ENCODE measurements around the gene PTPN2.
"Not testable (repeated sequence)": the region's sequence is repeated elsewhere in the genome, so short reads cannot be mapped to it uniquely, and the experiment has no call there.

PTPN2 gene

GRCh38 chr18:12890964-12891363 lies 6.9 kb upstream of the PTPN2 start:
- Histone ChIP-seq H3K27ac (ENCODE audit: low read depth, low read length) (no peak overlapping the region), H3K27me3 (ENCODE audit: control insufficient read depth, insufficient read depth, low read length) (no peaks in the 10 kb centered on the region), H3K4me1 (ENCODE audit: control insufficient read depth, insufficient read depth, low read length) (no peaks in the 10 kb centered on the region), H3K9ac (ENCODE audit: low read length) (no peak overlapping the region), H3K9me3 (ENCODE audit: control insufficient read depth, insufficient read depth, low read depth, low read length) (peaks cover 10% of the 10 kb centered on the region; the same call in 1 of the 2 replicates), H3K4me3 (ENCODE audit: low read depth, low read length) (no peak overlapping the region), H3K36me3 (ENCODE audit: control insufficient read depth, insufficient read depth, low read length) (no peaks in the 10 kb centered on the region)

- peaks cover 10% of the 10 kb centered on the region; the same call in 1 of the 2 replicates for H3K9me3 ChIP-seq (ENCODE audit: control insufficient read depth, insufficient read depth, low read depth, low read length)
- H3K4me3 ChIP-seq (ENCODE audit: low read depth, low read length) = no peak overlapping the region
- H3K9ac ChIP-seq (ENCODE audit: low read length) = no peak overlapping the region
- H3K36me3 ChIP-seq (ENCODE audit: control insufficient read depth, insufficient read depth, low read length) = no peaks in the 10 kb centered on the region
- no peak overlapping the region for H3K27ac ChIP-seq (ENCODE audit: low read depth, low read length)
- no peaks in the 10 kb centered on the region for H3K27me3 ChIP-seq (ENCODE audit: control insufficient read depth, insufficient read depth, low read length)
- peaks cover 21% of the 10 kb centered on the region for H3K4me1 ChIP-seq (ENCODE audit: control insufficient read depth, insufficient read depth, low read length)
Observed at GRCh38 chr18:12886498-12887126, 2.6 kb upstream of the PTPN2 start.

GRCh38 chr18:12885500-12885899 lies 1.5 kb upstream of the PTPN2 start:
- Histone ChIP-seq H3K27me3 (ENCODE audit: control insufficient read depth, insufficient read depth, low read length) (no peaks in the 10 kb centered on the region), H3K36me3 (ENCODE audit: control insufficient read depth, insufficient read depth, low read length) (no peaks in the 10 kb centered on the region), H3K9me3 (ENCODE audit: control insufficient read depth, insufficient read depth, low read depth, low read length) (peaks cover 4% of the 10 kb centered on the region; the same call in 1 of the 2 replicates), H3K27ac (ENCODE audit: low read depth, low read length) (no peak overlapping the region), H3K9ac (ENCODE audit: low read length) (no peak overlapping the region), H3K4me1 (ENCODE audit: control insufficient read depth, insufficient read depth, low read length) (peaks cover 31% of the 10 kb centered on the region), H3K4me3 (ENCODE audit: low read depth, low read length) (peak overlapping the region; percentile 73; the same call in 1 of the 2 replicates)

- Histone ChIP-seq H3K27me3 (ENCODE audit: control insufficient read depth, insufficient read depth, low read length) (no peaks in the 10 kb centered on the region), H3K27ac (ENCODE audit: low read depth, low read length) (peak overlapping the region; percentile 12; the same call in 1 of the 2 replicates)
Observed at GRCh38 chr18:12884406-12885323, 628 bp upstream of the PTPN2 start.

GRCh38 chr18:12883372-12883683 lies 709 bp downstream of the PTPN2 start:
- Histone ChIP-seq H3K9ac (ENCODE audit: low read length) (peak overlapping the region; percentile 98), H3K9me3 (ENCODE audit: control insufficient read depth, insufficient read depth, low read depth, low read length) (0 out of 2 replicates have a peak, but pooled peaks cover 2% of the 10 kb centered on the region), H3K4me1 (ENCODE audit: control insufficient read depth, insufficient read depth, low read length) (peaks cover 45% of the 10 kb centered on the region), H3K27ac (ENCODE audit: low read depth, low read length) (peak overlapping the region; percentile 94), H3K36me3 (ENCODE audit: control insufficient read depth, insufficient read depth, low read length) (no peaks in the 10 kb centered on the region), H3K27me3 (ENCODE audit: control insufficient read depth, insufficient read depth, low read length) (no peaks in the 10 kb centered on the region), H3K4me3 (ENCODE audit: low read depth, low read length) (peak overlapping the region; percentile 93)

More at GRCh38 chr18:12884406-12885323, 628 bp upstream of the PTPN2 start:
- Histone ChIP-seq H3K9ac (ENCODE audit: low read length) (peak overlapping the region; percentile 56), H3K4me1 (ENCODE audit: control insufficient read depth, insufficient read depth, low read length) (peaks cover 40% of the 10 kb centered on the region), H3K4me3 (ENCODE audit: low read depth, low read length) (peak overlapping the region; percentile 73), H3K36me3 (ENCODE audit: control insufficient read depth, insufficient read depth, low read length) (no peaks in the 10 kb centered on the region), H3K9me3 (ENCODE audit: control insufficient read depth, insufficient read depth, low read depth, low read length) (0 out of 2 replicates have a peak, but pooled peaks cover 2% of the 10 kb centered on the region)

GRCh38 chr18:12882453-12883371 lies 1.3 kb downstream of the PTPN2 start:
- no peaks in the 10 kb centered on the region for H3K27me3 ChIP-seq (ENCODE audit: control insufficient read depth, insufficient read depth, low read length)
- no peak overlapping the region; the same call in 1 of the 2 replicates for H3K27ac ChIP-seq (ENCODE audit: low read depth, low read length)
- H3K36me3 ChIP-seq (ENCODE audit: control insufficient read depth, insufficient read depth, low read length) = no peaks in the 10 kb centered on the region
- peaks cover 45% of the 10 kb centered on the region for H3K4me1 ChIP-seq (ENCODE audit: control insufficient read depth, insufficient read depth, low read length)
- H3K9ac ChIP-seq (ENCODE audit: low read length) = peak overlapping the region; percentile 98
- H3K9me3 ChIP-seq (ENCODE audit: control insufficient read depth, insufficient read depth, low read depth, low read length) = 0 out of 2 replicates have a peak, but pooled peaks cover 2% of the 10 kb centered on the region
- H3K4me3 ChIP-seq (ENCODE audit: low read depth, low read length) = peak overlapping the region; percentile 93

- Histone ChIP-seq H3K27me3 (ENCODE audit: control insufficient read depth, insufficient read depth, low read length) (no peaks in the 10 kb centered on the region), H3K4me1 (ENCODE audit: control insufficient read depth, insufficient read depth, low read length) (peaks cover 48% of the 10 kb centered on the region), H3K36me3 (ENCODE audit: control insufficient read depth, insufficient read depth, low read length) (peaks cover 1% of the 10 kb centered on the region), H3K9me3 (ENCODE audit: control insufficient read depth, insufficient read depth, low read depth, low read length) (peaks cover 11% of the 10 kb centered on the region; the same call in 1 of the 2 replicates), H3K27ac (ENCODE audit: low read depth, low read length) (no peak overlapping the region), H3K9ac (ENCODE audit: low read length) (no peak overlapping the region), H3K4me3 (ENCODE audit: low read depth, low read length) (no peak overlapping the region)
Observed at GRCh38 chr18:12880541-12880910, 3.5 kb downstream of the PTPN2 start.

GRCh38 chr18:12879840-12880540 lies 4.0 kb downstream of the PTPN2 start:
- H3K9ac ChIP-seq (ENCODE audit: low read length) = no peak overlapping the region

GRCh38 chr18:12874992-12875391 lies 9.0 kb downstream of the PTPN2 start:
- peaks cover 14% of the 10 kb centered on the region for H3K4me1 ChIP-seq (ENCODE audit: control insufficient read depth, insufficient read depth, low read length)
- H3K36me3 ChIP-seq (ENCODE audit: control insufficient read depth, insufficient read depth, low read length); H3K27me3 ChIP-seq (ENCODE audit: control insufficient read depth, insufficient read depth, low read length); H3K27ac ChIP-seq (ENCODE audit: low read depth, low read length); H3K9ac ChIP-seq (ENCODE audit: low read length); H3K4me3 ChIP-seq (ENCODE audit: low read depth, low read length): not testable (repeated sequence)
- peaks cover 26% of the 10 kb centered on the region; the same call in 1 of the 2 replicates for H3K9me3 ChIP-seq (ENCODE audit: control insufficient read depth, insufficient read depth, low read depth, low read length)

More at GRCh38 chr18:12879840-12880540, 4.0 kb downstream of the PTPN2 start:
- H3K36me3 ChIP-seq (ENCODE audit: control insufficient read depth, insufficient read depth, low read length) = peaks cover 2% of the 10 kb centered on the region
- peaks cover 14% of the 10 kb centered on the region; the same call in 1 of the 2 replicates for H3K9me3 ChIP-seq (ENCODE audit: control insufficient read depth, insufficient read depth, low read depth, low read length)
- H3K27ac ChIP-seq (ENCODE audit: low read depth, low read length) = no peak overlapping the region
- peak overlapping the region; percentile 19; the same call in 1 of the 2 replicates for H3K4me3 ChIP-seq (ENCODE audit: low read depth, low read length)
- peaks cover 45% of the 10 kb centered on the region for H3K4me1 ChIP-seq (ENCODE audit: control insufficient read depth, insufficient read depth, low read length)
- no peaks in the 10 kb centered on the region for H3K27me3 ChIP-seq (ENCODE audit: control insufficient read depth, insufficient read depth, low read length)

- H3K9me3 ChIP-seq (ENCODE audit: control insufficient read depth, insufficient read depth, low read depth, low read length) = peaks cover 26% of the 10 kb centered on the region; the same call in 1 of the 2 replicates
- not testable (repeated sequence) for H3K27me3 ChIP-seq (ENCODE audit: control insufficient read depth, insufficient read depth, low read length); H3K27ac ChIP-seq (ENCODE audit: low read depth, low read length); H3K36me3 ChIP-seq (ENCODE audit: control insufficient read depth, insufficient read depth, low read length); H3K4me1 ChIP-seq (ENCODE audit: control insufficient read depth, insufficient read depth, low read length); H3K9ac ChIP-seq (ENCODE audit: low read length); H3K4me3 ChIP-seq (ENCODE audit: low read depth, low read length)
Observed at GRCh38 chr18:12873961-12874567, 10.0 kb downstream of the PTPN2 start.
